CD4-positive, alpha-beta memory T cell (primary cell): Measurements from ENCODE around the gene FER1L5. TPM values are rescaled to one million over a fixed set of nuclear protein-coding genes. Genes with fewer than 3 reads are reported as not detected.
A peak's percentile ranks its signal among the peaks of the same experiment; 100 is the strongest.

Source experiments
- CTCF ChIA-PET: fragments of 350-600 bp; sonication (Branson Sonifier 250); formaldehyde crosslinking; loops from one replicate; lab custom pipeline; 2021; ENCODE audit warnings: inconsistent platforms; ENCODE audit not compliant: partially characterized antibody; lab: Charles Lee
- POLR2A ChIA-PET: fragments of 350-600 bp; sonication (Branson Sonifier 250); formaldehyde crosslinking; loops from one replicate; lab custom pipeline; 2021; ENCODE audit not compliant: partially characterized antibody; lab: Charles Lee
- DNase-seq, 5 donors: peaks; one replicate each; pipeline versions ENCODE4 v3.0.0 to v3.0.0-alpha.2; 2020 to 2022; ENCODE audit warnings: mixed read lengths in 1 of 5
- H3K27ac ChIP-seq: one replicate; pipeline ENCODE4 v1.7.0; 2013; ENCODE audit warnings: low read depth, low read length
- H3K27me3 ChIP-seq: 2 replicates; pipeline ENCODE4 v1.7.0; 2013; ENCODE audit warnings: mild to moderate bottlenecking, low read length, moderate library complexity; ENCODE audit not compliant: insufficient read depth
- H3K36me3 ChIP-seq: 2 replicates; pipeline ENCODE4 v1.7.0; 2013; ENCODE audit warnings: mild to moderate bottlenecking, low read length, moderate library complexity; ENCODE audit not compliant: insufficient read depth
- H3K4me1 ChIP-seq: 2 replicates; pipeline ENCODE4 v1.7.0; 2013; ENCODE audit warnings: mild to moderate bottlenecking, low read length, moderate library complexity; ENCODE audit not compliant: insufficient read depth
- H3K4me3 ChIP-seq, 2 donors: one replicate each; pipeline ENCODE4 v1.7.0; 2013; ENCODE audit warnings: low read length in 2 of 2, mild to moderate bottlenecking in 1 of 2
- H3K9me3 ChIP-seq, 2 donors: one replicate each; pipeline ENCODE4 v1.7.0; 2013; ENCODE audit warnings: low read length in 2 of 2, control low read depth in 1 of 2; ENCODE audit not compliant: control insufficient read depth in 1 of 2
- H3K27ac Mint-ChIP-seq, 7 donors: one replicate each; pipeline ENCODE4 v1.8.0; 2020 to 2021; ENCODE audit warnings: mixed read lengths in 7 of 7, mild to moderate bottlenecking in 6 of 7, inconsistent platforms in 3 of 7, moderate library complexity in 3 of 7
- H3K27me3 Mint-ChIP-seq, 2 donors: one replicate each; pipeline ENCODE4 v1.8.0; 2020 to 2021; ENCODE audit warnings: mixed read lengths in 2 of 2
- H3K36me3 Mint-ChIP-seq, 2 donors: one replicate each; pipeline ENCODE4 v1.8.0; 2020 to 2021; ENCODE audit warnings: mixed read lengths in 2 of 2, inconsistent platforms in 1 of 2, mild to moderate bottlenecking in 1 of 2
- H3K4me1 Mint-ChIP-seq, 4 donors: one replicate each; pipeline ENCODE4 v1.8.0; 2020 to 2021; ENCODE audit warnings: mixed read lengths in 4 of 4, mild to moderate bottlenecking in 1 of 4
- H3K4me3 Mint-ChIP-seq, 8 donors: one replicate each; pipeline ENCODE4 v1.8.0; 2020 to 2021; ENCODE audit warnings: mixed read lengths in 8 of 8, mild to moderate bottlenecking in 7 of 8, moderate library complexity in 6 of 8, inconsistent platforms in 3 of 8
- H3K9me3 Mint-ChIP-seq, 8 donors: one replicate each; pipeline ENCODE4 v1.8.0; 2020 to 2021; ENCODE audit warnings: mixed read lengths in 8 of 8, mild to moderate bottlenecking in 5 of 8, inconsistent platforms in 3 of 8, moderate library complexity in 1 of 8
- intact Hi-C: fragments of 100-400 bp; cut with micrococcal nuclease; formaldehyde crosslinking; loops from one replicate; pipeline ENCODE4 v1.15.1; 2023
- polyA plus RNA-seq, 2 donors: library from polyadenylated mRNA; unstranded; fragments of 300-500 nt; fragmentation: Illumina TruSeq; gene quantifications; one replicate each; pipeline ENCODE4 v1.2.3, GENCODE V29; 2021
- total RNA-seq, 2 experiments: library from RNA; stranded (reverse); gene quantifications; one replicate each; pipeline ENCODE4 v1.2.3, GENCODE V29; 2021

The FER1L5 gene
- total and polyA plus RNA-seq, 4 experiments from 2014 or later = not detected

DNA sequence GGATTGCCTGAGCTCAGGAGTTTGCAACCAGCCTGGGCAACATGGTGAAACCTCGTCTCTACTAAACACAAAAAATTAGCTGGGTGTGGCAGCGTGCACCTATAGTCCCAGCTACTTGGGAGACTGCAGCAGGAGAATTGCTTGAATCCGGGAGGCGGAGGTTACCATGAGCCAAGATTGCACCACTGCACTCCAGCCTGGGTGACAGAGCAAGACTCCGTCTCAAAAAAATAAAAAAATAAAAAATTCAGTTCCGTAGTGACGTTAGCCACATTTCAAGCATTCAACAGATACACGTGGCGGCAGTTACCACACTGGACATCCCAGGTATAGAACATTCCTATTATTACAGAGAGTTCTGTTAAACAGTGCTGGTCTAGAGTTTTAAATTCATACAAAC is 8.9 kb upstream of the FER1L5 start:
- peaks cover 0 to 2% (median 0%) of the 10 kb centered on the region in 8 donors for H3K9me3 Mint-ChIP-seq
- H3K4me1 Mint-ChIP-seq = peaks cover 32 to 57% (median 49%) of the 10 kb centered on the region in 4 donors
- no peak overlapping the region for H3K4me3 Mint-ChIP-seq
- peaks cover 23 to 62% of the 10 kb centered on the region in 2 donors for H3K36me3 Mint-ChIP-seq
- Histone ChIP-seq H3K4me3 (no peak overlapping the region), H3K4me1 (peaks cover 51% of the 10 kb centered on the region), H3K27me3 (no peaks in the 10 kb centered on the region), H3K9me3 (no peaks in the 10 kb centered on the region), H3K27ac (no peak overlapping the region), H3K36me3 (peaks cover 27% of the 10 kb centered on the region)
- intact Hi-C loops = loop anchor here (10.0 kb wide), 1 partner anchor 481 kb away; the partner anchor contains the start of gene ANKRD36
- ChIA-PET POLR2A (interaction anchor here (0.7 kb wide), 1 partner anchor 131 kb away, joined by 3 read pairs; no protein-coding TSS in a partner anchor), CTCF (interaction anchor here (0.7 to 1.1 kb wide), 2 partner anchors 15 to 327 kb away, joined by 3 read pairs; no protein-coding TSS in a partner anchor)
- no peaks in the 10 kb centered on the region for H3K27me3 Mint-ChIP-seq
- no peak overlapping the region for H3K27ac Mint-ChIP-seq
- no peak for DNase-seq

DNA sequence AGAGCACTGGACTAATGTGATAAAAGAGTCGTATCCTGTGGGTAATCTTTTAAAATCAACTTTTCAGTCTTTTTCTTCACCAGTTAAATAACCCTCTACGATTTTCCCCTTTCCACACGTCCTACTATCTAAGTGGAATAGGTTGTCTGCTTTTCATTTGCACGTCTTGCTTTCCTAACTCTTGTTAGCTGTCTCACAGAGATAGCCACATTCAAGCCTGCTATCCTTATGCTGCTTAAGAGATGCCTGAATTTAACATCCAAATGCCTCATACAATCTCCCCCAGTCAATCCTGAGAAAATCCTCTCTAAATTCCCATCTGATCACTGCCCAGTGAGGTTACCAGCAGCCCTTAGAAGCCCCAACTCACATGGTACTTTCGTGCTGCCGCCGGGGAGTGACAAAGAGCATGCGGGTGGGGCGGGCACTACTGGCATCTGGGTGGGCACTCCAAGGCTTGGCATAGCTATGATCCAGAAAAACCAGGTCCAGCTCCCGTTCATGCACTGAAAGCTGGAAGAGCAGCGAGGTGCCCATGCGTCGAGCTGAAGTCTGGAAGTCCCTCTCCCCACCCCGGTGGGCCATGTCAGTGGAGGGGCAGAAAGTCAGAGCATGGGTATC is 5.9 kb upstream of the FER1L5 start:
- Histone ChIP-seq H3K4me1 (peaks cover 46% of the 10 kb centered on the region), H3K27me3 (no peaks in the 10 kb centered on the region), H3K9me3 (no peaks in the 10 kb centered on the region), H3K27ac (peak overlapping the region; percentile 77), H3K36me3 (peaks cover 4% of the 10 kb centered on the region), H3K4me3 (peak overlapping the region; percentile 79 to 92)
- peak overlapping the region; percentile 94 to 100 (median 96) for H3K4me3 Mint-ChIP-seq
- intact Hi-C loops = loop anchor here (5.0 to 10.0 kb wide), 2 partner anchors 478 to 1361 kb away; partner anchors contain the start of genes ANKRD36 and TMEM131
- H3K4me1 Mint-ChIP-seq = peaks cover 29 to 46% (median 39%) of the 10 kb centered on the region in 4 donors
- peak overlapping the region; percentile 94 to 99 (median 97) for H3K27ac Mint-ChIP-seq
- POLR2A ChIA-PET = interaction anchor here (0.7 to 2.8 kb wide), 12 partner anchors 8 to 220 kb away, joined by 3 to 14 read pairs (median 6); partner anchors contain the start of genes ANKRD39, CNNM3 and CNNM4
- H3K9me3 Mint-ChIP-seq = peaks cover 0 to 2% (median 0%) of the 10 kb centered on the region in 8 donors
- CTCF ChIA-PET = interaction anchor here (0.8 to 2.4 kb wide), 4 partner anchors 125 to 221 kb away, joined by 3 to 9 read pairs (median 6); partner anchors contain the start of genes ANKRD39 and CNNM4
- H3K36me3 Mint-ChIP-seq = peaks cover 8 to 35% of the 10 kb centered on the region in 2 donors
- DNase-seq = no peak
- H3K27me3 Mint-ChIP-seq = no peaks in the 10 kb centered on the region

DNA sequence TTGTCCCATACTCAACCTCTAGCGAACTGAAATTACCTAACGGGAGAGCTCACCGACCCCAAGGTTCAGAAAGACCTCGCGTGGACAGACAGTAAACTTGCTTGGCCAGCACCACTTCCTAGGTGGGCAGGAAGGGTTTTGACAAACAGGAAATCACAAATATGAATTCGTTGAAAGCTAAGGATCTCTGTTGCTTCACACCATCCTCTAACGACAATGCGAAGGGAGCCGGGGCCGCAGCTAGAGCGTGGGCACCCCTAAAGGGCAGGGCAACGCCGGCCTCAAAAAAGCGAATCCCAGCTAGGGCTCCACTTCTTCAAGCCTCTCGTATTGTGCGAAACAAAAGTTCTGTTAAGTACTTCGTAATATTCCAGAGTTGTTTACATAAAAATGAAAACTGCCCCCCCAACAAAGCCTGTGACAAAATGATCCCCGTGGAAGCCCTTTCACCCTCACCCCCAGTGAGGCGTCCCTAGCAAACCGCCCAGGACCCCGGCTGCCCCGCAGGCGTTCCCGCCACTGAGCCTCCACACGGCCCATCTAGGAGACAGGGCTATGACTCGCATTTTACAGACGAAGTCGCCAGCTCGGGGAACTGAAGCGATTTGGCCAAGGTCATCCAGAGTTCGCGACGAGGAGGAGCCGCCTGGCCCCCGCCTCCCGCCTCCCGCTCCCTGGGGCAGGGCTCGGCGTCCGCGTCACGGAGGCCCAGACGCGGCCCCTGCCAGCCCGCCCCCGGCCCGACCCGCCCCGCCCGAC is 5.0 kb upstream of the FER1L5 start:
- peaks cover 8 to 30% of the 10 kb centered on the region in 2 donors for H3K36me3 Mint-ChIP-seq
- CTCF ChIA-PET = interaction anchor here (0.8 to 2.4 kb wide), 4 partner anchors 124 to 220 kb away, joined by 3 to 9 read pairs (median 6); partner anchors contain the start of genes ANKRD39 and CNNM4

DNA sequence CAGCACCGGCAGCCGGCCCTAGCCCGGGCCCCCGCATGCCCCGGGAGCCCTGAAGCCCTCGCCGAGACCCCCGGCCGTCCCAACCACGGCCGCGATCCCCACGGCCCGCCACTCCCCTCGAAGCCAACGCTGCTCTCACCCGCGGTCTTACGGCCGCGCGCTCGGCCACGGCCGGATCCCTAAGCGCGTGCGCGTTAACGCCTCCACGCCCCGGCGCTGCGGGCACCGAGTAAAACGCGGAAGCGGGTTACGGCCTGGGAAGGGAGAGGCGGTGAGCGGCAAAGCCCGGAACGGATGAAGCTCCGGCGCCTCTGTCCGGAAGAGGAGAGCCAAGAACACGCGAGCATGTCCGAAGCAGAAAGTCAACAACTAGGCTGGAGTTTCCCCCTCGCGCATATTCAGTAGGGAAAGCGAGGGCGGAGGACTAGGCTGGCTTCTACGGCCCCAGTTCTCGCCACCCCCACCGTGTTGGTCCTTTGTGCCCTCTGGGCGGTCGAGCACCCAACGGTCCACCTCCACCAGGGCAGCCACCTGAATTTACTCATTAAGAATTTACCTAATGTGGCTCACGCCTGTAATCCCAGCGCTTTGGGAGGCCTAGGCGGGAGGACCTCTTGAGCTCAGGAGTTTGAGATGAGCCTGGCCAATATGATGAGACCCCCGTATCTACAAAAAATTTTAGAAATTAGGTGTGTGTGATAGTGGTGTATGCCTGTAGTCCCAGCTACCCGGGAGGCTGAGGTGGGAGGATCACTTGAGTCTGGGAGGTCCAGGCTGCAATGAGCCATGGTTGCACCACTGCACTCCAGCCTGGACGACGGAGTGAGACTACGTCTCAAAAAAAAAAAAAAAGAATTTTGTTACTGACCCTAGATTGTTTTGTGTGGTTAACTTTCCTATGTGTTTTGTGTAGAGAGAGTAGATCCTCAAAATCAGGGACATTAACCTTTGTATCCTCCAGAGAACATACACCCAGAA is 4.1 kb upstream of the FER1L5 start, which contains the start of gene KANSL3:
TSS of gene KANSL3 (minus strand) at position 169 of the 978 bp plus-strand sequence. CDS start 1,177 bp downstream, outside the sequence.
- Histone ChIP-seq H3K36me3 (no peaks in the 10 kb centered on the region), H3K9me3 (no peaks in the 10 kb centered on the region), H3K27me3 (no peaks in the 10 kb centered on the region), H3K4me1 (peaks cover 39% of the 10 kb centered on the region), H3K27ac (peak within 1 kb of the TSS; percentile 77), H3K4me3 (peak within 1 kb of the TSS; percentile 79 to 92)
- Mint-ChIP-seq H3K4me1 (peaks cover 26 to 42% (median 35%) of the 10 kb centered on the region in 4 donors), H3K27me3 (peaks cover 0 to 2% of the 10 kb centered on the region in 2 donors), H3K4me3 (peak within 1 kb of the TSS; percentile 94 to 100 (median 96)), H3K9me3 (no peaks in the 10 kb centered on the region), H3K27ac (peak within 1 kb of the TSS; percentile 95 to 99 (median 97)), H3K36me3 (peaks cover 8 to 29% of the 10 kb centered on the region in 2 donors)
- ChIA-PET CTCF (interaction anchor here (1.1 to 2.4 kb wide), 3 partner anchors 123 to 220 kb away, joined by 4 to 9 read pairs (median 9); partner anchors contain the start of genes ANKRD39 and CNNM4), POLR2A (interaction anchor here (0.5 to 2.8 kb wide), 16 partner anchors 10 to 333 kb away, joined by 3 to 14 read pairs (median 5); partner anchors contain the start of genes ANKRD39, CNNM4 and SNRNP200)
- peak; percentile 86 to 93 (median 89) for DNase-seq
- intact Hi-C loops = loop anchor here (1.0 to 10.0 kb wide), 6 partner anchors 100 to 1359 kb away; partner anchors contain the start of genes ANKRD36, CNNM4, LMAN2L and TMEM131

More for the DNA sequence above, 5.0 kb upstream of the FER1L5 start:
- POLR2A ChIA-PET = interaction anchor here (0.7 to 2.8 kb wide), 20 partner anchors 9 to 332 kb away, joined by 3 to 14 read pairs (median 4); partner anchors contain the start of genes ANKRD39, CNNM3, CNNM4 and SNRNP200
- H3K36me3 ChIP-seq = no peaks in the 10 kb centered on the region
- Mint-ChIP-seq H3K27me3 (no peaks in the 10 kb centered on the region), H3K4me1 (peaks cover 27 to 42% (median 36%) of the 10 kb centered on the region in 4 donors), H3K9me3 (peaks cover 0 to 1% (median 0%) of the 10 kb centered on the region in 8 donors), H3K4me3 (peak overlapping the region; percentile 94 to 100 (median 96)), H3K27ac (peak overlapping the region; percentile 94 to 99 (median 97))
- H3K27me3 ChIP-seq = no peaks in the 10 kb centered on the region
- H3K4me1 ChIP-seq = peaks cover 41% of the 10 kb centered on the region
- H3K4me3 ChIP-seq = peak overlapping the region; percentile 79 to 92
- peak overlapping the region; percentile 77 for H3K27ac ChIP-seq
- intact Hi-C loops = loop anchor here (1.0 to 10.0 kb wide), 6 partner anchors 99 to 1360 kb away; partner anchors contain the start of genes ANKRD36, CNNM4, LMAN2L and TMEM131
- DNase-seq = peak; percentile 21 to 90 (median 84)
- H3K9me3 ChIP-seq = no peaks in the 10 kb centered on the region

DNA sequence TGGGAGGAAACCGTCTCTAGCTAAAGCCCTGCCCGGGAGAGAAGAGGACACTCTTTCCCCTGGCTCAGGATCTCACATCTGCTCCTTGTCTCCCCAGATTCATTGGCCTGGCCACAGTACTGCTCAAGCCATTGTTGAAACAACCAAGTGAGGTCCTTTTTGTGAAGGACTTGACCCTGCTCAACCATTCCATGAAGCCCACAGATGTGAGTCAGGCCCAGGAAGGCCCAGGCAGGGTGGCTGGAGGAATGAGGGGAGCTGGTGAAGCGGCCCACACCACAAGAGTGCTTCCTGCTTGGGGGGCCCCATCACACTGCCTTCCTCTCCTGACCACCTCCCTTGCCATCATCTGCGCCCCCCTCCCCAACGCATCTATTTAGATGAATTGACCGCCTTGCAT is 5.1 kb downstream of the FER1L5 start:
- Histone ChIP-seq H3K4me1 (no peaks in the 10 kb centered on the region), H3K27ac (no peak overlapping the region), H3K36me3 (no peaks in the 10 kb centered on the region), H3K4me3 (no peak overlapping the region), H3K27me3 (no peaks in the 10 kb centered on the region), H3K9me3 (no peaks in the 10 kb centered on the region)
- Mint-ChIP-seq H3K27me3 (peaks cover 0 to 2% of the 10 kb centered on the region in 2 donors), H3K27ac (no peak overlapping the region), H3K9me3 (peaks cover 0 to 3% (median 0%) of the 10 kb centered on the region in 8 donors), H3K4me3 (no peak overlapping the region), H3K36me3 (no peaks in the 10 kb centered on the region), H3K4me1 (no peaks in the 10 kb centered on the region)
- intact Hi-C loops = no loop called here
- ChIA-PET POLR2A (no interaction called here), CTCF (no interaction called here)
- no peak for DNase-seq
